K562 (cell line): Measurements from ENCODE around the gene RUNDC3A. TPM values are rescaled to one million over a fixed set of nuclear protein-coding genes. Genes with fewer than 3 reads are reported as not detected.

Experiments
- ATAC-seq: fragments of 200-7000 bp; cut with Tn5 transposase; 3 replicates; pipeline ENCODE4 v1.9.1; 2020; ENCODE audit warnings: moderate library complexity
- BruUV-seq: library from RNA; stranded (reverse); fragments of 400-500 nt; replicated peaks from 2 replicates; lab custom pipeline; 2021; lab: Mats Ljungman, UMichigan
- CTCF ChIA-PET: fragments of 300-600 bp; formaldehyde crosslinking; extraction: SDS; loops from one replicate; lab custom pipeline; 2021; ENCODE audit warnings: low intra/inter-chr PET ratio; lab: Yijun Ruan, JAX
- POLR2A ChIA-PET: fragments of 300-600, 350-650 bp; sonication (Branson Sonifier 250); formaldehyde crosslinking; extraction: SDS; loops from one replicate; lab custom pipeline; 2021; ENCODE audit warnings: antibody characterized with exemption, inconsistent platforms; lab: Yijun Ruan, JAX
- DNase-seq, 4 experiments: peaks; one replicate each; pipeline versions ENCODE4 v3.0.0 to v3.0.0-alpha.2; 2011 to 2018; ENCODE audit warnings: low spot score in 3 of 4, mixed read lengths in 3 of 4; ENCODE audit errors: extremely low read depth in 1 of 4
- FAIRE-seq: peaks from 2 replicates; lab custom pipeline; 2011; peaks lifted over from hg19 to GRCh38; lab: Jason Lieb, UNC
- H2AFZ ChIP-seq: 2 replicates; pipeline ENCODE4 v1.6.0; 2011; ENCODE audit warnings: low read depth, low read length, control low read depth, inconsistent platforms
- H3K27ac ChIP-seq: fragments of 200-600 bp; 3 replicates; pipeline ENCODE4 v1.8.0; 2011; ENCODE audit warnings: low read depth, mild to moderate bottlenecking, control low read depth, inconsistent platforms, low read length, moderate library complexity, mixed read lengths; ENCODE audit errors: extremely low read depth
- H3K27me3 ChIP-seq, 2 experiments: fragments of 300-600 bp in 1 of 2; 2 replicates in 1 of 2; 3 replicates in 1 of 2; pipeline versions ENCODE4 v1.6.0 to v1.8.0; 2011; ENCODE audit warnings: inconsistent platforms in 2 of 2, low read length in 2 of 2, mild to moderate bottlenecking in 1 of 2, mixed read lengths in 1 of 2, moderate library complexity in 1 of 2; ENCODE audit not compliant: control insufficient read depth in 2 of 2, insufficient read depth in 2 of 2
- H3K36me3 ChIP-seq: fragments of 300-600 bp; 3 replicates; pipeline ENCODE4 v1.8.0; 2011; ENCODE audit warnings: mild to moderate bottlenecking, low read length, inconsistent platforms; ENCODE audit not compliant: control insufficient read depth, insufficient read depth
- H3K4me1 ChIP-seq, 2 experiments: fragments of 200-600 bp in 1 of 2; replicated peaks in 1 of 2; 2 replicates in 1 of 2; 3 replicates in 1 of 2; pipeline versions ENCODE4 v1.5.1 to v1.8.0; 2011; ENCODE audit warnings: inconsistent platforms in 2 of 2, low read length in 2 of 2, mild to moderate bottlenecking in 1 of 2, mixed read lengths in 1 of 2, moderate library complexity in 1 of 2; ENCODE audit not compliant: control insufficient read depth in 2 of 2, insufficient read depth in 2 of 2
- H3K4me2 ChIP-seq: 2 replicates; pipeline ENCODE4 v1.6.1; 2011; ENCODE audit warnings: low read length, control low read depth, inconsistent platforms, mixed read lengths; ENCODE audit not compliant: insufficient read depth
- H3K4me3 ChIP-seq: fragments of 200-600 bp; sonication (generic), shearing (Covaris generic); 2 replicates; pipeline ENCODE4 v1.5.1; 2016; ENCODE audit warnings: control low read depth, inconsistent platforms
- H3K79me2 ChIP-seq: fragments of 200-600 bp; 3 replicates; pipeline ENCODE4 v1.8.0; 2011; ENCODE audit warnings: low read length, inconsistent platforms; ENCODE audit not compliant: control insufficient read depth, insufficient read depth
- H3K9ac ChIP-seq, 2 experiments: 2 replicates each; pipeline versions ENCODE4 v1.6.0 to v1.6.1; 2011; ENCODE audit warnings: low read depth in 2 of 2, low read length in 2 of 2, control low read depth in 1 of 2, inconsistent platforms in 1 of 2, mild to moderate bottlenecking in 1 of 2, mixed read lengths in 1 of 2; ENCODE audit not compliant: insufficient read depth in 1 of 2
- H3K9me1 ChIP-seq: one replicate; pipeline ENCODE4 v1.6.0; 2011; ENCODE audit warnings: inconsistent platforms, mild to moderate bottlenecking, low read length, moderate library complexity; ENCODE audit not compliant: control insufficient read depth, insufficient read depth
- H3K9me3 ChIP-seq: replicated peaks from 2 replicates; pipeline ENCODE4 v1.5.1; 2011; ENCODE audit warnings: low read depth, low read length, inconsistent platforms; ENCODE audit not compliant: control insufficient read depth, insufficient read depth
- H4K20me1 ChIP-seq: replicated peaks from 2 replicates; pipeline ENCODE4 v1.6.1; 2011; ENCODE audit warnings: low read length, inconsistent platforms, mixed read lengths; ENCODE audit not compliant: control insufficient read depth, insufficient read depth
- ARHGAP35 ChIP-seq: fragments of 450-650 bp; IDR thresholded peaks from 2 replicates; pipeline ENCODE4 v1.6.1; 2018; ENCODE audit not compliant: partially characterized antibody
- ARID4B ChIP-seq: sonication (generic); formaldehyde crosslinking; IDR thresholded peaks from 2 replicates; pipeline ENCODE4 v1.8.0; 2022; ENCODE audit warnings: mild to moderate bottlenecking, missing genetic modification reagents
- NELFE ChIP-seq: IDR thresholded peaks from 2 replicates; pipeline ENCODE4 v1.6.1; 2011; ENCODE audit warnings: mild to moderate bottlenecking; ENCODE audit not compliant: insufficient read depth, insufficient read length
- NUFIP1 ChIP-seq: fragments of 450-650 bp; IDR thresholded peaks from 2 replicates; pipeline ENCODE4 v1.6.1; 2018; ENCODE audit not compliant: partially characterized antibody
- SMAD3 ChIP-seq: fragments of 450-650 bp; formaldehyde crosslinking; conservative IDR thresholded peaks from 2 replicates; pipeline ENCODE4 v1.4.0; 2020; ENCODE audit warnings: mild to moderate bottlenecking
- SREBF2 ChIP-seq: sonication (generic); formaldehyde crosslinking; IDR thresholded peaks from 2 replicates; pipeline ENCODE4 v1.4.0; 2020; ENCODE audit warnings: mild to moderate bottlenecking, missing genetic modification reagents
- TCF7L2 ChIP-seq: fragments of 150-350 bp; IDR thresholded peaks from 2 replicates; pipeline ENCODE4 v1.6.1; 2016; ENCODE audit warnings: low read depth, mild to moderate bottlenecking, low read length, moderate library complexity
- ZNF143 ChIP-seq: sonication (generic); formaldehyde crosslinking; IDR thresholded peaks from 2 replicates; pipeline ENCODE4 v1.9.0; 2022; ENCODE audit warnings: mild to moderate bottlenecking, missing genetic modification reagents
- WGBS: fragments of 100-300 bp; shearing (Covaris generic); methylation state at CpG from one replicate; pipeline ENCODE4 v1.1.6; 2016; ENCODE audit warnings: low coverage, mixed read lengths; ENCODE audit not compliant: insufficient coverage; ENCODE audit errors: missing lambda C conversion rate; 5-methylcytosine and 5-hydroxymethylcytosine counted together
- in situ Hi-C: fragments of 300-500 bp; cut with MboI; formaldehyde crosslinking; loops from 4 replicates; pipeline ENCODE4 v1.15.0; 2018; ENCODE audit warnings: inconsistent platforms, mixed read lengths
- intact Hi-C: fragments of 100-400 bp; cut with micrococcal nuclease; formaldehyde crosslinking; loops from 2 replicates; pipeline ENCODE4 v1.14.2; 2022
- polyA plus RNA-seq, 8 experiments: library from polyadenylated mRNA; depleted of rRNA in 4 of 8; stranded (reverse) in 5 of 8; unstranded in 3 of 8; fragments of >200 nt; fragmentation: Nextera tagmentation in 2 of 8; fragmentation: Illumina TruSeq in 1 of 8; extraction: Ambion mirVana in 2 of 8; extraction: Trizol in 1 of 8; gene quantifications; 2 replicates each; pipeline versions ENCODE4 v1.2.1 to v1.2.3, GENCODE V29; 2011 to 2014; ENCODE audit warnings: inconsistent platforms in 1 of 8, missing spikeins in 1 of 8
- total RNA-seq, 7 experiments: library from RNA; depleted of rRNA in 6 of 7; stranded (reverse); fragments of >200 nt in 6 of 7; fragmentation: Illumina TruSeq in 2 of 7; extraction: Trizol in 2 of 7; gene quantifications; 2 replicates each; pipeline versions ENCODE4 v1.2.1 to v1.2.3, GENCODE V29; 2011 to 2021; ENCODE audit warnings: low replicate concordance in 1 of 7

Gene RUNDC3A
- total and polyA plus RNA-seq, 9 of the 15 experiments (the other 6 are each of a cell fraction or from before 2014, with no cell fraction given), result not detected

- Histone ChIP-seq H3K4me2 (no peak overlapping the region), H3K27me3 (peaks cover 7 to 41% of the 10 kb centered on the region in 2 experiments; a peak in 4 of 5 replicates), H3K9me3 (no peaks in the 10 kb centered on the region), H3K4me1 (peaks cover 0 to 26% of the 10 kb centered on the region in 2 experiments; a peak in 4 of 5 replicates), H3K9me1 (no peaks in the 10 kb centered on the region), H3K36me3 (no peaks in the 10 kb centered on the region), H3K79me2 (no peaks in the 10 kb centered on the region), H3K4me3 (no peak overlapping the region), H3K27ac (no peak overlapping the region), H4K20me1 (no peaks in the 10 kb centered on the region; the same call in 1 of the 2 replicates), H2AFZ (no peak overlapping the region), H3K9ac (peak overlapping the region in 1 of 2 experiments; percentile 33; a peak in 1 of 4 replicates)
- no peak for TF ChIP-seq NUFIP1
- intact Hi-C loops (no loop called here), in situ Hi-C loops (no loop called here)
- no peak for DNase-seq
- 10% methylated on average over 1 of the region's 15 CpGs for WGBS
- FAIRE-seq, result no peak
- BruUV-seq, result no TSS peak
- POLR2A ChIA-PET, result interaction anchor here (0.8 to 1.0 kb wide), 3 partner anchors 10 to 97 kb away, joined by 4 to 6 read pairs (median 4); no protein-coding TSS in a partner anchor
- CTCF ChIA-PET, result no interaction called here
- ATAC-seq, result no peak
Observed at GRCh38 chr17:44308865-44309264, 464 bp downstream of the RUNDC3A start.

GRCh38 chr17:44309472-44309871 is 1.1 kb downstream of the RUNDC3A start:
- no peak overlapping the region for H3K27ac ChIP-seq
- intact Hi-C loops, result no loop called here
- H3K36me3 ChIP-seq, result no peaks in the 10 kb centered on the region
- no peaks in the 10 kb centered on the region for H3K9me3 ChIP-seq
- CTCF ChIA-PET, result no interaction called here
- no peak overlapping the region for H3K4me3 ChIP-seq
- DNase-seq (peak in 1 of 4 experiments; percentile 6), ATAC-seq (no peak), FAIRE-seq (no peak)
- peaks cover 7 to 47% of the 10 kb centered on the region in 2 experiments; a peak in 4 of 5 replicates for H3K27me3 ChIP-seq
- H4K20me1 ChIP-seq, result no peaks in the 10 kb centered on the region; the same call in 1 of the 2 replicates
- POLR2A ChIA-PET, result interaction anchor here (1.2 to 1.3 kb wide), 2 partner anchors 10 to 13 kb away, joined by 5 to 6 read pairs; no protein-coding TSS in a partner anchor
- peaks cover 0 to 27% of the 10 kb centered on the region in 2 experiments; a peak in 4 of 5 replicates for H3K4me1 ChIP-seq
- no peak overlapping the region for H2AFZ ChIP-seq
- no peak overlapping the region for H3K9ac ChIP-seq
- no peaks in the 10 kb centered on the region for H3K79me2 ChIP-seq
- in situ Hi-C loops, result no loop called here
- TF ChIP-seq TCF7L2, result no peak
- no peak for TF ChIP-seq SMAD3 (CRISPR knock-in tag)
- no peak for TF ChIP-seq ZNF143 (CRISPR knock-in tag)
- no peak for TF ChIP-seq ARID4B (CRISPR knock-in tag)
- TF ChIP-seq ARHGAP35, result no peak
- TF ChIP-seq SREBF2 (CRISPR knock-in tag), result no peak
- TF ChIP-seq NELFE, result no peak
- H3K4me2 ChIP-seq, result no peak overlapping the region
- 2% methylated on average over 5 of the region's 5 CpGs for WGBS
- H3K9me1 ChIP-seq, result no peaks in the 10 kb centered on the region
- no TSS peak for BruUV-seq
